ENCODE results near the gene UNC13B.

DNA sequence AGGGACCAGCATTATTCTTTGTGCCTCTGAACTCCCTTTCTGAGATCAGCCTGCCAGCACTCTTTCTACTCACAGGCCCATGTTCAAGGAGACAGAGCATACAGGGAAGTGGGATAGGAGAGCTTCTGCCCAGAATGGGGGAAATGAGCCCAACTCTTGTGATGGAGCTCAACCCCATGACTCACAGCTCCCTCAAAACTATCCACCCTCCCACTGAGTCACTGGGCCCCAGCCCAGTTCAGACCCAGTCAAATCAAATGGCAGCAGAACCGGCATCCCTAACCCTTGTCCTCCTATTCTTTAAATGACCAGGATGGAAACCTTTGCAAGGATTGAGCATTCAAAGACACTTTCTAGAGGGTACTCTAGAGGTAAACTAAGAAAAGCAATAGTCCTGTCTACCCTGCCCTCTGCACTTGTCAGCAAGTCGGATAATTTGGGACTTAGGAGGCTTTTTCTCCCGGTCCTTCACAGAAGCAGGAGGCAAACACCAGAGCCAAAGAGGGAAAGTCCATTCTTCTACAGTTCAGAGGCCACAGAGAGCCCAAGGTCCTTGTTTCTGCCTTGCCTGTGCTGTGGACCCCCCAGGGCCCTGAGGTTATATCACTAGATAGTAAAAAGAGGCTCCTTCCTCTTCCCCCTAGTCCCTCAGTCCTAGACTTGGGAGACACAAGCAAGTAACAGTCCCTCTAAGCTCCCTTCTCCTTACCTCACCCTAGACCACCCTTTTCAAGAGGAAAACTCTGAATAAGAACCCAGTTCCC lies 49.4 kb upstream of the UNC13B start:
- TF ChIP-seq NFRKB (IDR thresholded peaks at IDR 0.05) (no peak), SUZ12 (IDR thresholded peaks at IDR 0.05) (no peak), ELF4 (IDR thresholded peaks at IDR 0.05) (no peak), ZNF384 (IDR thresholded peaks at IDR 0.05) (no peak), L3MBTL2 (conservative IDR thresholded peaks at IDR 0.05) (no peak), FOXA1 (IDR thresholded peaks at IDR 0.05) (no peak)
- TF ChIP-seq, protein P1, sequence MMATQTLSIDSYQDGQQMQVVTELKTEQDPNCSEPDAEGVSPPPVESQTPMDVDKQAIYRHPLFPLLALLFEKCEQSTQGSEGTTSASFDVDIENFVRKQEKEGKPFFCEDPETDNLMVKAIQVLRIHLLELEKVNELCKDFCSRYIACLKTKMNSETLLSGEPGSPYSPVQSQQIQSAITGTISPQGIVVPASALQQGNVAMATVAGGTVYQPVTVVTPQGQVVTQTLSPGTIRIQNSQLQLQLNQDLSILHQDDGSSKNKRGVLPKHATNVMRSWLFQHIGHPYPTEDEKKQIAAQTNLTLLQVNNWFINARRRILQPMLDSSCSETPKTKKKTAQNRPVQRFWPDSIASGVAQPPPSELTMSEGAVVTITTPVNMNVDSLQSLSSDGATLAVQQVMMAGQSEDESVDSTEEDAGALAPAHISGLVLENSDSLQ (IDR thresholded peaks at IDR 0.05): no peak
